COLO668 (cell line): ENCODE measurements around the gene XPO1.
A peak's percentile ranks its signal among the peaks of the same experiment; 100 is the strongest.
"Not testable (repeated sequence)": the region's sequence is repeated elsewhere in the genome, so short reads cannot be mapped to it uniquely, and the experiment has no call there.

Source experiments
- DNase-seq: peaks from one replicate; lab custom pipeline; 2025; ENCODE audit not compliant: unreplicated experiment; lab: John Stamatoyannopoulos, UW

XPO1 gene

GRCh38 chr2:61536572-61537276, 1.4 kb downstream of the XPO1 start:
- DNase-seq, result peak; percentile 72

GRCh38 chr2:61536180-61536571, 2.0 kb downstream of the XPO1 start:
- no peak for DNase-seq

DNA sequence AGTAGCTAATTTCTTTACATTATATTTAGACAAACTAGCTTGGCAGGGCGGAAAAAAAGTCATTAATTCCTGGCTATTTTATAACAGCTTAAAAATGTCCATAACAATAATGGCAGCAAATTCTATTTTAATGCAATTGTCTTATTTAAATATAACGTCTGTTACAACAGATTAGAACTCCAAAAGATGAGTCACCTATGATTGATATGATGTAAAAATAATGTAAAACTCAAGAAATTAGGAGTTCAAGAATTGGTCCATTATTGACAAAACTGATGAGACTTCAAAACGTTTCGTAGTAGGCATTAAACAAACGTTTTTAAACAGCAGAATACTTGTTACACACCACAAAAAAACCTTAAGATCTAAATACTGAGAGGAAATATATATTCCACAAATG, 2.7 kb downstream of the XPO1 start:
- DNase-seq, result no peak

DNA sequence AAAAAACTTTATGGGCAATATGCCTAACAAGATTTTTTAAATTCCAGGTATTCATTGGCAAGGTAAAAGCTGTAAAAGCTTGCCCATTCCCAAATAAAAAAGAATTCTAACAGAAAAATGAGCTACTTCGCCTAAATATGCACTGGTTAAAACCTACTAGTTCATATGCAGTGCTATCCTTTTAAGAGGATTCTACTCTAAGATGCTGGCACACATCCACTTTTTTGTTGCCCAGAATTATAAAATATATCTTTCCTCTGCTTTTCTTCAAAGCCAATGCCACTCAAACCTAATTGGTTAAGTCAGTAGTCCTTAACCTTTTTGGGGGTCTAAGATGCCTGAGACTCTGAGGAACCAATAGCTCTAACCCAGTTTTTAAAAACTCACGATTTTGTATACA, 3.2 kb downstream of the XPO1 start:
- DNase-seq, result no peak

GRCh38 chr2:61530749-61531148, 7.4 kb downstream of the XPO1 start:
- DNase-seq, result no peak

- no peak for DNase-seq
Measured at GRCh38 chr2:61529944-61530735, 8.0 kb downstream of the XPO1 start.

GRCh38 chr2:61520261-61520660, 17.9 kb downstream of the XPO1 start:
- no peak for DNase-seq

DNA sequence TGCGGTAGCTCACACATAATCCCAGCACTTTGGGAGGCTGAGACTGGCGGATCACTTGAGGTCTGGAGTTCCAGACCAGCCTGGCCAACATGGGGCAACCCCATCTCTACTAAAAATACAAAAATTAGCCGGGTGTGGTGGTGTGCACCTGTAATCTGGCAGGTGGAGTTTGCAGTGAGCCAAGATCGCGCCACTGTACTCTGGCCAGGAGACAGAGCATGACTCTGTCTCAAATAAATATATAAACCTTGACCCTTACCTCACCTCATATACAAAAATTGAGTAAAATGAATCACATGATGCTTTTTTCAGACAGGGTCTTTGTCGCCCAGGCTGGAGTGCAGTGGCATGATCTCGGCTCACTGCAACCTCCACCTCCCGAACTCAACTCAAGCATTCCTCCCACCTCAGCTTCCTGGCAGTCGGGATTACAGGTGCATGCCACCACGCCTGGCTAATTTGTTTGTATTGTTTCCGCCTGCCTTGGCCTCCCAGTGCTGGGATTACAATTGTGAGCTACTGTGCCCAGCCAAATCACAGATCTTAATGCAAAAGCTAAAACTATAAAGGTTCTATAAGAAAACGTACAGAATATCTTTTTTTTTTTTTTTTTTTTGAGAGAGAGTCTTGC, 25.3 kb downstream of the XPO1 start:
- DNase-seq, result no peak

DNA sequence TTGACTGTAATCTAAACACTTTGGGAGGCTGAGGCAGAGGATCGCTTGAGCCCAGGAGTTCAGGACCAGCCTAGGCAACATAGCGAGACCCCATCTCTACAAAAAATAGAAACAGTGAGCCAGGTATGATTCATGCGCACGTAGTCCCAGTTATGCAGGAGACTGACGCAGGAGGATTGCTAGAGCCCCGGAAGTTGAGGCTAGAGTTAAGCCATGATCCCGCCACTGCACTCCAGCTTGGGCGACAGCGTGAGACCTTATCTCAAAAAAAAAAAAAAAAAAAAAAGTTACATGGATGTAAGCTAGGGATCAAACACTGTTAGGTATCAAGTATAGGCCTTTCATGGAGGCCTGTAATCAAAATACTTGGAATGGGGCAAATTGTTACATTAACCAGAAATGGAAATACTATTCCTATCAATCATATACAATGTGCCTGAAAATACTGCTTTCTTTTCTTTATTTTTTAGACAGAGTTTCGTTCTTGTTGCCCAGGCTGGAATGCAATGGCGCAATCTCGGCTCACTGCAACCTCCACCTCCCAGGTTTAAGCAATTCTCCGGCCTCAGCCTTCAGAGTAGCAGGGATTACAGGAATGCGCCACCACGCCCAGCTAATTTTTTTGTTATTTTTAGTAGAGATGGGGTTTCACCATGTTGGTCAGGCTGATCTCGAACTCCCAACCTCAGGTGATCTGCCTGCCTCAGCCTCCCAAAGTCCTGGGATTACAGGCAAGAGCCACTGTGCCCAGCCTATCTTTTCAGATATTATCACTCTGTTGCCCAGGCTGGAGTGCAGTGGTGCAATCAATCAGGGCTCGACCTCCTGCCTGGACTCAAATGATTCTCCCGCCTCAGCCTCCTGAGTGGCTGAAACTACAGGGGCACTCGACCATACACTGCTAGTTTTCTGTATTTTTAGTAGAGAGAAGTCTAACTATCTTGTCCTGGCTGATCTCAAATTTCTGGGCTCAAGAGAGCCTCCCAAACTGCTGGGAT, 27.2 kb downstream of the XPO1 start:
- no peak for DNase-seq

DNA sequence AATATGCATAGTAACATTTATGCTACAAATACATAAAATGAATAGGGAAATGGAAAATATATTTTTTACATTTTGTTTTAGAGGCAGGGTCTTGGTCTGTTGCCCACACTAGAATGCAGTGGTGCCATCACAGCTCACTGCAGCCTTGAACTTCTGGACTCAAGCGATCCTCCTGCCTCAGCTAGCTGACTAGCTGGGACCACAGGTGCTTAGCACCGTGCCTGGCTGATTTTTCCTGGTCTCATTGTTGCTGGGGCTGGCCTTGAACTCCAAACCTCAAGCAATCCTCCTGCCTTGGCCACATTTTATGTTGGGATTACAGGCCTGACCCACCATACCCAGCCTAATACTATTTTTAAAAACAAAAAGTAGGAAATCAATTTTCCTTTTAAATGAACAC, 33.2 kb downstream of the XPO1 start:
- DNase-seq, result no peak

DNA sequence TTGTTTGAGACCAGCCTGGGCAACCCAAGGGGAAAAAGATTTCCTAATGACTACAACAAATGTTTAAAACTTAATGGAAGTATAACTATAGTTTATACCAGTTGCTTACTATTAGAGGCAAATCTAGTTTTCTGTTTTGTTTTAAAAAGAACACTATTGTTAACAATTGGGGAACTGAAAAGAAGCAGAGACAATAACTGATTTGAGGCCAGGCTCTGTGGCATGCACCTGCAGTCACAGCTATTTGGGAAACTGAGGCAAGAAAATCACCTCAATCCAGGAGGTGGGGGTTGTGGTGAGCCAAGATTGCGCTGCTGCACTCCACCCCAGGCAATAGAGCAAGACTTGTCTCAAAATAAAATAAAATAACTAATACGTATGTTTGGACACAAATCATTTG, 39.1 kb downstream of the XPO1 start:
- no peak for DNase-seq

DNA sequence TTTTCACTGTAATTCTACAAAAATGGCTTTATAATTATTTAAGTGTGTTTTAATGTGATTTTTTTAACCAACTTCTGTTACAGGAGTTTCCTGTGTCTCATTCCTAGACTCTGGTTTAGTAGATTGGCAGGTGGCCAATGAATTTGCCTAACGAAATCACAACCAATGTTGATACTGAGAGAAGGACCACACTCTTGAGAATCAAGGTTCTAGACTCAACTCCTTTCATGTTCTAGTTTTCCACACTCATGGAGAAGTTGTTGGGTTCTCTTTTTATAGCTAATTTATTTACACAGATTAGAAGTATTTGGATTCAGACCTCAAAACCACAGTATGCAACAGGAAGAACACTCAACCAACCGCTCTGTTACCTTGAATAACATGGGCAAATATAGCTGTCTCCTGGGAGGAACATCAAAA, 44.6 kb downstream of the XPO1 start:
- no peak for DNase-seq

- no peak for DNase-seq
Measured at GRCh38 chr2:61492476-61492875, 45.7 kb downstream of the XPO1 start.

GRCh38 chr2:61485281-61485680, 52.9 kb downstream of the XPO1 start:
- no peak for DNase-seq

DNA sequence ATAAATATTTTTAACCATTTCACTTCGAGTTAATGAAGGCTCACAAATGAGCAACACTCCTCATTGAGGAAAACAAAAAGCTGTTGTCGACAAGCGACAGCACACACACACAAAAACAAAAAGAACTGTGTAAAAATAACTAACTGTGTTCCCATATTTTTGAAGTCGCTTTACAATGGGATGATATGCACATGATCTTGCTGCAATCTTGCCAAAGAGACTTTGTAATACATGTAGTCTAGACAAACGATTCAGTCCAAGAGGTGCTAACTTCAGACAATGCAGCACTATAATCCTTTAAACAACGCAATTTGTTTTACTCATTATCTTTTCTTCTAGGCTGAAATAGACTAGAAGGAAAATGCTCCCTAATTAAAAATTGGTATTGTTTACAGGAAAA, 60.1 kb downstream of the XPO1 start:
- no peak for DNase-seq

GRCh38 chr2:61476929-61477589, 61.1 kb downstream of the XPO1 start:
- DNase-seq, result not testable (repeated sequence)

DNA sequence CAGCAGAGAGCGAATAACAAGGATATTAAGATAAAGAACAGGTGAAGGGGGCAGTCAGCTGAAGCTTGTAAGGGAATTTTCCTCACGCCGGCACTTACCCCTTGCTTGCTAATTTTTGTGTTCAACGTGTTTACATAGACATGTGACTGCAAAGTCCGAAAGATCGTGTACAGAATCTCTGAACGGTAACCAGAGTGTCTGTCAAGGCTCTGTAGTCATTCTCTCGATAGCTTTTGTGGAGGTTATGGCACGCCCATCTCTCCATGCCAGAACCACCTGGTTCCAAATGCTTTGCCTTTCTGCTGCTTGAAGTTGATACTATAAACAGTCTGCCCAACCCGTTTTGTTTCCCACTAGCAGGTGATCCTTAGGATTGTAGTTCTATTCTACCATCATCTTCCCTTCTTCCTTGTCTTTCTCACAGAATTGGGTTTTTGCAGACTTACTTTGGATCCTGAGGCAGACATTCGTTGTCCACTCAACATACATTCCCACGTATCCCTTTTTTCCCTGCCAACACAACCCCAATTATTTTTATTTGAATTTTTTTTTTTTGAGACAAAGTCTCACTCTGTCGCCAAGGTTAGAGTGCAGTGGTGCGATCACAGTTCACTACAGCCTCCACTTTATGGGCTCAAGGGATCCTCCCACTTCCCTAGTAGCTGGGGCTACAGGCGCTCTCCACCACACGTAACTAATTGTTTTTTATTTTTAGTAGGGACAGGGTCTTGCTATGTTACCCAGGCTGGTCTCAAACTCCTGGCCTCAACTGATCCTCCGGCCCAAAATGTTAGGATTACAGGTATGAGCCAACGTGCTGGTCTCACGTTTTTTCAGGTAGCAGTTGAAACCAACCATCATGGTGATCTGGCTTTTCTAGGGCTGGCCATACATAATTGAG, 66.0 kb downstream of the XPO1 start:
- DNase-seq, result peak; percentile 27

- DNase-seq, result peak; percentile 95
Measured at GRCh38 chr2:61470965-61471904, 66.9 kb downstream of the XPO1 start, which contains the start of gene USP34. Gene USP34, minus strand, starts transcription at chr2:61471087. Its CDS starts 395 bp downstream, at chr2:61470692.
